HG02938 (cell line): ENCODE results near the gene FMN1.

Source experiments
- ATAC-seq: cut with Tn5 transposase; IDR thresholded peaks from one replicate; pipeline ENCODE4 v1.9.1; 2021; ENCODE audit warnings: mild to moderate bottlenecking, moderate library complexity; ENCODE audit not compliant: unreplicated experiment

FMN1 gene

GRCh38 chr15:33194704-33195670 is at the start of gene FMN1:
TSS of gene FMN1 (minus strand) at chr15:33194714. CDS start at chr15:33154914, 39,800 bp downstream.
- ATAC-seq, result peak; percentile 98

- no peak for ATAC-seq
These were observed 49.4 kb upstream of the FMN1 start for GRCh38 chr15:33243869-33244268.

GRCh38 chr15:33243393-33243792 is 48.9 kb upstream of the FMN1 start:
- no peak for ATAC-seq

- no peak for ATAC-seq
These were observed 48.2 kb upstream of the FMN1 start for GRCh38 chr15:33242669-33243191.

GRCh38 chr15:33242165-33242564 is 47.7 kb upstream of the FMN1 start:
- ATAC-seq, result no peak

- ATAC-seq, result no peak
These were observed 42.5 kb upstream of the FMN1 start for GRCh38 chr15:33236841-33237509.

- no peak for ATAC-seq
These were observed 39.5 kb upstream of the FMN1 start for GRCh38 chr15:33234020-33234461.

- ATAC-seq, result peak; percentile 84
These were observed 32.2 kb upstream of the FMN1 start for GRCh38 chr15:33226559-33227181.

GRCh38 chr15:33218071-33218491 is 23.6 kb upstream of the FMN1 start:
- ATAC-seq, result no peak

- ATAC-seq, result no peak
These were observed 21.7 kb upstream of the FMN1 start for GRCh38 chr15:33215941-33216872.

- ATAC-seq, result no peak
These were observed 16.8 kb upstream of the FMN1 start for GRCh38 chr15:33211176-33211808.

- no peak for ATAC-seq
These were observed 15.3 kb upstream of the FMN1 start for GRCh38 chr15:33209575-33210481.

- no peak for ATAC-seq
These were observed 13.1 kb upstream of the FMN1 start for GRCh38 chr15:33207646-33208045.

- ATAC-seq, result no peak
These were observed 11.9 kb upstream of the FMN1 start for GRCh38 chr15:33206366-33206765.

GRCh38 chr15:33204926-33205325 is 10.4 kb upstream of the FMN1 start:
- no peak for ATAC-seq

- no peak for ATAC-seq
These were observed 9.6 kb upstream of the FMN1 start for GRCh38 chr15:33204087-33204486.

- ATAC-seq, result peak; percentile 79
These were observed 7.1 kb upstream of the FMN1 start for GRCh38 chr15:33201491-33202231.

- ATAC-seq, result no peak
These were observed 6.4 kb upstream of the FMN1 start for GRCh38 chr15:33200903-33201302.
